COLO829 (cell line): ENCODE results near the gene KATNAL1.
A peak's percentile ranks its signal among the peaks of the same experiment; 100 is the strongest.
"Not testable (repeated sequence)": the region's sequence is repeated elsewhere in the genome, so short reads cannot be mapped to it uniquely, and the experiment has no call there.

ENCODE experiments used
- DNase-seq: peaks from one replicate; pipeline ENCODE4 v3.0.0; 2012; ENCODE audit warnings: low spot score

Gene KATNAL1

GRCh38 chr13:30211745-30212144, 95.6 kb downstream of the KATNAL1 start:
- DNase-seq, result no peak

GRCh38 chr13:30204564-30204963, 102.8 kb downstream of the KATNAL1 start:
- no peak for DNase-seq

DNA sequence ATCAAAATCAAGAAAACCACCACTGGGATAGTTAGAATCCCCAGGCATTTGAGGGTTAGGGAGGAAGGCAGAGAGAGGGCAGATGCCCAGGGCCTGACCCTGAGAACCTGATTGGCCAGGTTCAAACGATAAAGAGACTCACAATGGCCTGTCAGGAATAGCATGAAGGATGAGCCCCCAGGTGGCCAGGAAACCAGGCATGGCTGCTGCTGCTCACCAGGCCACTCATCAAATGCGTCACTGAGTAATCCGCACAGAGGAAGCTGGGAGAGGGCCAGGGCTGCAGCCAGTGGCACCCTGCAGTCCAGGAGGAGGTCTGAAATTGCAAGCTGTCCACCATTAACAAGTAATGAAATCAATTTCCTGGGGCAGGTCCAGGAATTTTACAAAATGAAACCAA, 111.3 kb downstream of the KATNAL1 start:
- no peak for DNase-seq

DNA sequence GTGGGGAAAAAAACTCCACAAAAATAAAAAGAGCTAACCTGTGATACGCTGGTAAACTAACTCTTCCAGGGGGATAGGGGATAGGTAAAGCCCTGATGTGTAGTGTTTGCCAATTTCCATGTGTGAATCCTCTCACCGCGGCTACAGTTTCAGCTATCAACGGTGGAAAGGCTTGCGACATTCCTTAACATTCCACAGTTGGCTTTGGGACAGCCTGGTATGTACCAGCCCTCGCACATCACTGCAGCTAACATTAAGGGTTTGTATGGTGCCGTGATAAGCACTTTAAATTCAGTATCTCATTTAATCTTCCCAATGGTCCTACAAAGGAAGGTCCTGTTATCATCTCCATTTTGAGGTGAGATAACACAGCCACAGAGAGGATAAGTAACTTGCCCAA, 112.4 kb downstream of the KATNAL1 start:
- no peak for DNase-seq

DNA sequence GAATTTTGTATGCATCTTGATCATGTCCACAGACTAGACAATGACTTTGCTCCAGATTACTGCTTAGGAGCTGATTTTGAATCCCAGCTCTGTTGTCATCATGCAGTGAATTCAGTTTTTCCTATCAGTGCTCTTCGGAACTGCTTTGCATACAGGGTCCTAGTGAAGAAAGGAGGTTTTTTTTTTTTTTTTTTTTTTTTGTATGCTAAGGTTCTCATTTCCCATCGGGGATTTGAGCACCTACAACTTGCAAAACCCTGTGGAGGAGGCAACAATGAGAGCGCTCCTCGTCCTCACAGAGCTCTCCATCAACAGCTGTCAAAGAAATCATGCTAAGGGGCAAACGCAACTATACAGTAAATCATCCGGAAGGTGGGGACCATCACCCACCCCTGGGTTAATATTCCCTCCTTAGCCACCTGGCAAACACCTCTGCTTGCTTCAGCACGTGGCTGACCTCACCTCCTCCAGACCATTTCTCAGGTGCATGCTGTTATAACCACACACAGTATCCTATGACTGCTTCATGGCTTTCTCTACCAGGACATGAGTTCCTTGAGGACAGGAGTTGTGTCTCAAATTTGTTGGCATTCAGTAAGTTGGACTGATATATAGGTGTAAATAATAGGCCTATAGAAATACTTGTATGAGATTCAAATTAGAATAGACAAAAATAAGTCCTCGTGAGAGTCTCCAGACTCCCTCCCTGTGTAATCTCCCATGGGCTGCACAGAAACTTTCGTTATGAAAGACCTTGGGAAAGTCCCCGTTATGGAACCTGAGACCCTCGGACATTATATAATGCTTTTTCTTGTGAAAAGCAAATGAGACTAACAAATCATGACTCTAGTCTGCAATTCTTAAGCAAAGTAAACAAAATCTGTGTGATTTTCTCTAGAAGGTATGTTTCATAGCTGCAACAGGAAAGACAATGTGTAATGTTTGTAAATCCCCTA, 113.8 kb downstream of the KATNAL1 start:
- no peak for DNase-seq

DNA sequence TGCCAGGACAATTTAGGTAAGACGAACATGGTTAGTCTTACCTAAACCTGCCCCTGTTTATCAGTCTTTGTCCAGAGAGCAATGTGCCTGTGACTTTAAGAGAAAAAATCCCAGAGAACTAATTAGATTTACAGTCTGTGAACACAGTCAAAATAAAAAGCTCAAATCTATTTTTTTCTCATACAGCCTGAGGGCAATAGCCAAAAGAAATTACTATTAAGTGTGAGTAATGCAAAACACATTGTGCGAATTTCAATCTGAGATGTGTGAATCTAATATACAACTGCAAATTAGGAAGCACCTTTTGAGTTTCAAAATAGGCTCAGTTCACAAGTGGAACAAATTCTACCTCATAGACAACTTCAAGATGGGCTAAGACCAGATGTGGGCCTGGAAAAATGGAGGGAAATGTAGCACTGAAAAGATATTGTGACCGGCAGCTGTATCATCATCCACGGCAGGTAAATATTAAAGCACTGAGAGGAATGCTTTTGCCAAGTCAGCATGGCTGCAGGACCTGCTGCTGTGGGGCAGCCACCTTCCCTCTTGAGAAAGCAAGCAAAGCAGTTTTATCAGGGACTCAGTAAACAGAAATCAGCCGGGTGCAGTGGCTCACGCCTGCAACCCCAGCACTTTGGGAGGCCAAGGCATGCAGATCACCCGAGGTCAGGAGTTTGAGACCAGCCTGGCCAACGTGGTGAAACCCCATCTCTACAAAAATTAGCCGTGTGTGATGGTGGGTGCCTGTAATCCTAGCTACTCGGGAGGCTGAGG, 114.8 kb downstream of the KATNAL1 start:
- DNase-seq, result no peak

- DNase-seq, result no peak
These were observed 115.8 kb downstream of the KATNAL1 start for GRCh38 chr13:30191491-30192100.

- DNase-seq, result peak; percentile 81
These were observed 120.5 kb downstream of the KATNAL1 start for GRCh38 chr13:30186634-30187415.

- DNase-seq, result no peak
These were observed 125.3 kb downstream of the KATNAL1 start for GRCh38 chr13:30181888-30182651.

- no peak for DNase-seq
These were observed 127.6 kb downstream of the KATNAL1 start for GRCh38 chr13:30179597-30180276.

DNA sequence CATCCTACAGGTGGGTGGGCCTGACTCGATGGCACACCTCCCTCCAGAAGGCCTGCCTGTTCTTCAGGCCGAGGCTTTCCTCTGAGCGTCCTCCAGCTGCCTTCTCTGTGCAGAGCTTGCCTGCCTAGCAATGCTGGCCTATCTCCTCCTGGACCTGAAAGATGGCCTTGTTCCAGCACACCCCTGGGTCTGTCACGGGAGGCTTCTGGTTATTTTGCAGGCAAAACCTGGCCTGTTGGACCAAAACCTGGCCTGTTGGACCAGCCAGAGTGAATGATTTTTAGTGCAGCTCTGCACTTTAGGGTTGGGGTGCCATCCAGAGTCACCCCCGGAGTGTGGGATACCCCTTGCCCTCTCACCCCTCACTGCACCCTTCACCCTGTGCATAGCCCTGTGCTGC, 128.4 kb downstream of the KATNAL1 start:
- no peak for DNase-seq

GRCh38 chr13:30175166-30175565, 132.2 kb downstream of the KATNAL1 start:
- DNase-seq, result no peak

GRCh38 chr13:30174250-30174649, 133.1 kb downstream of the KATNAL1 start:
- DNase-seq, result not testable (repeated sequence)

GRCh38 chr13:30173303-30173610, 134.1 kb downstream of the KATNAL1 start:
- no peak for DNase-seq

DNA sequence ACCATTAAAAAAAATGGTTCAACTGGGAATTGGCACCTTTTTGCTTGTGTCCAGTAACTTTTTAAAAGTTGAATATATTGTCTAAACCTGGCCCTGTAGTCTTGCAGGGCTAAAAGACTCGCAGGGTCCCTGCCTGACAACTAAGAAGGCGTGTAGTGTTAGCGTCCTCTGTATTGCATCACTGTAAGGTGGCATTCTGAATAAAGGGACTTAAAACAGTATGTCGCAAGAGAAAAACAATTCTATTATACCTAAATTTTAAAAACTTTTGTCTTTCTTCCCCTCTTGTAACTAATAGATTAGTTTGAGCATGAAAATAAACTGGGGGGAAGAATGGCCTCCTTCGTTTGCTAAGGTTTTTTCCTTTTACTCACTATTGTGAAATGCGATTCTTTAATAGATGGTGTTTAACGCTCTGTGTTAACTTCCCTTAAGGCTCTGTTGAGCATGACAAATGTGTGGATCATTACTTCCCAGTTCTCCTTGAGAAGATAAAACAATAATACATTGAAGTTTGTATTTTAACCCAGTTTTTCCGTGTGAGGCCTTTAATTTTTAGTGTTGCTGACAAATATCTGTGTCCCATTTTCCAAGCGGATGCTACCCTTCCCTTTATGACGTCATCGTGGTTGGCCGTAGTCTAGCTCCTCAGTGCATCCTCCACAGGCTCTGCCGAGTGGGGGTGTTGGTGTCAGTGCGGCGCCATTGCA, 134.6 kb downstream of the KATNAL1 start:
- DNase-seq, result no peak

- DNase-seq, result no peak
These were observed 136.8 kb downstream of the KATNAL1 start for GRCh38 chr13:30170569-30170968.

GRCh38 chr13:30169442-30169841, 137.9 kb downstream of the KATNAL1 start:
- DNase-seq, result no peak

GRCh38 chr13:30165796-30166195, 141.6 kb downstream of the KATNAL1 start:
- DNase-seq, result peak; percentile 59

GRCh38 chr13:30165071-30165470, 142.3 kb downstream of the KATNAL1 start:
- no peak for DNase-seq

DNA sequence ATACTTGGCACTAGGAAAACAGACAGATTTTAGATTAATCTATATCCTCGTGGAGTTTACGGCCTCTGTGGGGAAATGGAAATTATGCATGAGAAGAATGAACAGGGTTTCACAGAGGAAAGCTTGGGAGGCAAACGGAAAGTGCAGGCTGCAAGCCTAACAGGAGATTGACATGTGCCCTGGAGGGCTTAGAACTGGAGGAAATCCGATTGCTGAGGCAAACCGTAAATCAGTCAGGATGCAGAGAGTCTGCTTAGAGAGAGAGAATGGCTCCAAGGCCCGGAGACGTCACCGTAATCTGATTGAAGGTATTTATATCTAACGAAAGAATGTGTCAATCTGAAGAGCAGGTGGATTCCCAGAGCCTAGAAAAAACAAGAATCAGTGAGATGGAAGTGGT, 143.2 kb downstream of the KATNAL1 start:
- DNase-seq, result no peak
